ENCODE measurements around the gene HECTD3. TPM values are rescaled to one million over a fixed set of nuclear protein-coding genes. Genes with fewer than 3 reads are reported as not detected.
"Not testable (repeated sequence)": the region's sequence is repeated elsewhere in the genome, so short reads cannot be mapped to it uniquely, and the experiment has no call there.

Gene HECTD3
- total and polyA plus RNA-seq, 2 experiments from 2014 or later = 27.6 to 39.1 TPM

DNA sequence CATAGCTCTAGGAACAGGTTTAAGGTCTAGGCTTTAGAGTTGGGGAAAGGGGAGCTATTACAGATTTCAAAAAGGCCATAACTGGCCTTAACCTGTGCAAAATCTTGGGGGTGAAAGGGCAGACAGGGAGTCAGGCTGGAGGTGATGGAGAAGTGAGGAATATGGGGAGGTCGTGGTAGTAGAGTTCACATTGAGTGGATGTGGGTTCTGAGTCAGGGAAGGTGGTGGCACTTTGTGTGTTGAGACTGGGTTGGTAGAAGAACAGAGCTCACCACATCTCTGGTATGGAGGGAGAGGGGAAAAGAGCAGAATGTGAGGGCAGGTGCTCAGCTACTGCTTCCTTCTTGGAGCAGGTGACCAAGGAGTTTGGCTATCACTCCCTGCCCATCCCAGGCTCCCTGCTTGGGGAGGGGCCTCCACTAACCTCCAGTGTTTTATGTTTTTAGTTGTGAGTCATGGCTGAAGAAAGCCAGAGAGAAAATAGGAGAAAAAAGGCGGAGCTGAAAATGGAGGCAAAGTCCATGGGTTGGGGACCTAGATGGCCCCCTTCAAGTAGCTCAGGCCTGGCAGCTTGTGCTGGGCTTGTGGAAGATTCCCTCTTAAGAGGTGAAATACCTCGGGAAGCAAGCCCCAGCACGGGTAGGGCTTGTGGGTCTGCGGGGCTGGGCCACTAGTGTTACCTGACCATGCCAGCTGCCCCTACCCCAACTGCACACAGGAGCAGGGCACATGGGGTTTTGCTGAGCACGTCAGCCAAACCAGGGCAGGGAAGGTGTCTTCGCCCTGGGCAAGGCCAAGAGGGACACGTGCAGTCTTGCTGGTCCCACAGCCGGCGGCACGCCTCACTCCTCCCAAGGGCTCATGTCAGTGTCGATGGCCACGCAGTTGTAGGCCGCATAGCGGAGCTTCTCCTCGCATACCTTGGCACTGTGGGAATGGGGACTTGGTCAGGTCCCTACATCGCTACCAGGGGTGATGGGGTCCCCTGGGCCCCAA, 8.2 kb downstream of the HECTD3 start:
- H3K79me2 ChIP-seq = no peaks in the 10 kb centered on the region
- WGBS (ENCODE audit: low lambda C conversion rate, missing lambda C conversion rate) = 95% methylated on average over 17 of the region's 17 CpGs
- H3K36me3 ChIP-seq (replicated peaks; ENCODE audit: insufficient read depth, low read depth) = no peaks in the 10 kb centered on the region

DNA sequence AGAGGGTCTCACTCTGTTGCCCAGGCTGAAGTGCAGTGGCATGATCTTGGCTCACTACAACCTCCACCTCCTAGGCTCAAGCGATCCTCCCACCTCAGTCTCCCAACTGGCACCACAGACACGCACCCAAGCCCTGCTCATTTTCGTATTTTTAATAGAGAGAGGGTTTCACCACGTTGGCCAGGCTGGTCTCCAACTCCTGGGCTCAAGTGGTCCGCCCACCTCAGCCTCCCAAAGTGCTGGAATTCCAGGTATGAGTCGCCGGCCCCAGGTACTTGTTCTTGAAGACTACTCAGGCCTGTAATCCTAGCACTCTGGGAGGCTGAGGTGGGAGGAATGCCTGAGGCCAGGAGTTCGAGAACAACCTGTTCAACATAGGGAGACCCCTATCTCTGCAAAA, 9.5 kb downstream of the HECTD3 start:
- H2AFZ ChIP-seq; H3K27ac ChIP-seq; H3K79me2 ChIP-seq; H4K20me1 ChIP-seq (ENCODE audit: insufficient read depth, poor library complexity, severe bottlenecking); H3K36me3 ChIP-seq (replicated peaks; ENCODE audit: insufficient read depth, low read depth); H3K27me3 ChIP-seq; H3K9me2 ChIP-seq (replicated peaks; ENCODE audit: insufficient read depth); H3K4me2 ChIP-seq; H3K4me1 ChIP-seq (ENCODE audit: insufficient read depth); H3K9me3 ChIP-seq (ENCODE audit: low read depth); DNase-seq (ENCODE audit: low spot score); H3K4me3 ChIP-seq: not testable (repeated sequence)
- 93% methylated on average over 8 of the region's 8 CpGs for WGBS (ENCODE audit: low lambda C conversion rate, missing lambda C conversion rate)

More for the DNA sequence above, 8.2 kb downstream of the HECTD3 start:
- H3K9me3 ChIP-seq (ENCODE audit: low read depth) = no peaks in the 10 kb centered on the region
- DNase-seq (ENCODE audit: low spot score) = peak; percentile 58
- H3K9me2 ChIP-seq (replicated peaks; ENCODE audit: insufficient read depth) = no peaks in the 10 kb centered on the region
- H3K4me3 ChIP-seq = no peak overlapping the region
- peaks cover 5% of the 10 kb centered on the region for H3K4me1 ChIP-seq (ENCODE audit: insufficient read depth)
- no peaks in the 10 kb centered on the region for H4K20me1 ChIP-seq (ENCODE audit: insufficient read depth, poor library complexity, severe bottlenecking)
- no peak overlapping the region for H3K4me2 ChIP-seq
- TF ChIP-seq EZH2phosphoT487 (IDR thresholded peaks at IDR 0.05; ENCODE audit: low read depth, severe bottlenecking, unreplicated experiment) (no peak), EZH2 (IDR thresholded peaks at IDR 0.05; ENCODE audit: borderline replicate concordance) (no peak)
- TF ChIP-seq, protein P1, sequence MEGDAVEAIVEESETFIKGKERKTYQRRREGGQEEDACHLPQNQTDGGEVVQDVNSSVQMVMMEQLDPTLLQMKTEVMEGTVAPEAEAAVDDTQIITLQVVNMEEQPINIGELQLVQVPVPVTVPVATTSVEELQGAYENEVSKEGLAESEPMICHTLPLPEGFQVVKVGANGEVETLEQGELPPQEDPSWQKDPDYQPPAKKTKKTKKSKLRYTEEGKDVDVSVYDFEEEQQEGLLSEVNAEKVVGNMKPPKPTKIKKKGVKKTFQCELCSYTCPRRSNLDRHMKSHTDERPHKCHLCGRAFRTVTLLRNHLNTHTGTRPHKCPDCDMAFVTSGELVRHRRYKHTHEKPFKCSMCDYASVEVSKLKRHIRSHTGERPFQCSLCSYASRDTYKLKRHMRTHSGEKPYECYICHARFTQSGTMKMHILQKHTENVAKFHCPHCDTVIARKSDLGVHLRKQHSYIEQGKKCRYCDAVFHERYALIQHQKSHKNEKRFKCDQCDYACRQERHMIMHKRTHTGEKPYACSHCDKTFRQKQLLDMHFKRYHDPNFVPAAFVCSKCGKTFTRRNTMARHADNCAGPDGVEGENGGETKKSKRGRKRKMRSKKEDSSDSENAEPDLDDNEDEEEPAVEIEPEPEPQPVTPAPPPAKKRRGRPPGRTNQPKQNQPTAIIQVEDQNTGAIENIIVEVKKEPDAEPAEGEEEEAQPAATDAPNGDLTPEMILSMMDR (IDR thresholded peaks at IDR 0.05; ENCODE audit: poor library complexity) = no peak
- H3K27ac ChIP-seq = peak overlapping the region; percentile 76
- H2AFZ ChIP-seq = no peak overlapping the region
- no peaks in the 10 kb centered on the region for H3K27me3 ChIP-seq

DNA sequence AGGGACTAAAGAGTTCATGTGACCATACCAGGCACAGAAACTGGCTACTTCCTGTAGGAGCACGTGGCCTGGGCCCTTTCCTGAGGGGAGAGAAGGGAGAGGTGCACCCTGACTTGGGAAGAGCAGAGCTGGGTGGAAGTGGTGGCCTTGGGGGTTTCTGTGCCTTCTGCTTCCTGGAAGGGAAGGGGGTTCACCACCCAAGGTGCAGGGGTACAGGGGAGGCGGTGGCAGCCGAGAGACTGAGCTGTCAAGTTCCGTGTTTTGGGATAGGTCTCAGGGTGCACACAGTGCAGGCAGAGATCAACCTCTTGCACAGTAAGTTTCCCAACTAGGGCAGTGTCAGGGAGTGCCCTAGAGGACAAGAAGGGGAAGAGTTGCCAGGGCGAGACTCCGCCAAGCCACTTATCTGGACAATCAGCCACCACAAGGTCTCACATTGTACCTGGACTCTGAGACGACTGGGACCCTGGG, 10.1 kb downstream of the HECTD3 start:
- Histone ChIP-seq H3K4me1 (ENCODE audit: insufficient read depth) (peaks cover 5% of the 10 kb centered on the region), H3K27me3 (no peaks in the 10 kb centered on the region), H3K4me2 (no peak overlapping the region), H3K9me3 (ENCODE audit: low read depth) (no peaks in the 10 kb centered on the region), H3K9me2 (replicated peaks; ENCODE audit: insufficient read depth) (no peaks in the 10 kb centered on the region), H3K4me3 (no peak overlapping the region), H3K27ac (no peak overlapping the region), H3K79me2 (no peaks in the 10 kb centered on the region), H4K20me1 (ENCODE audit: insufficient read depth, poor library complexity, severe bottlenecking) (no peaks in the 10 kb centered on the region), H3K36me3 (replicated peaks; ENCODE audit: insufficient read depth, low read depth) (no peaks in the 10 kb centered on the region), H2AFZ (no peak overlapping the region)
- TF ChIP-seq EZH2 (IDR thresholded peaks at IDR 0.05; ENCODE audit: borderline replicate concordance) = no peak
- TF ChIP-seq EZH2phosphoT487 (IDR thresholded peaks at IDR 0.05; ENCODE audit: low read depth, severe bottlenecking, unreplicated experiment) = no peak
- TF ChIP-seq, protein P1 (IDR thresholded peaks at IDR 0.05; ENCODE audit: poor library complexity) = no peak
- WGBS (ENCODE audit: low lambda C conversion rate, missing lambda C conversion rate) = 83% methylated on average over 7 of the region's 7 CpGs
- no peak for DNase-seq (ENCODE audit: low spot score)

DNA sequence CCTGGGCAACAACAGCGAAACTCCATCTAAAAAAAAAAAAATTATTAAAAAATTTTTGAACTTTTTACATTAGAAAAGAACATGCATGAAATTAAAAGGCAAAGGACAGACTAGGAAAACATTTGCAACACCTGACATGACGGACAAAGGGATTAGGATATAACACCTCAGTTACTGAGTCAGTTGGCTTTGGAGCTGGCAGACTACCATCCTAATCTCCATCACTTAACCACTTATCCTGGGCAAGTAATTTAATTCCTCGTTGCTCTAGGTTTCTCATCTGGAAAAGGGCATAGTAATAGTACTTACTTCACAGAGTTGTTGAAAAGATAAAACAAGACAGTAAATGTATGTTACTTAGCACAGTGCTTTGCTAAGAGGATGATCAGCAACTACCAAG, 11.9 kb downstream of the HECTD3 start:
- TF ChIP-seq EZH2phosphoT487 (IDR thresholded peaks at IDR 0.05; ENCODE audit: low read depth, severe bottlenecking, unreplicated experiment) (no peak), EZH2 (IDR thresholded peaks at IDR 0.05; ENCODE audit: borderline replicate concordance) (no peak)
- TF ChIP-seq, protein P1 (IDR thresholded peaks at IDR 0.05; ENCODE audit: poor library complexity) = no peak
- no peaks in the 10 kb centered on the region for H3K27me3 ChIP-seq
- H3K9me2 ChIP-seq (replicated peaks; ENCODE audit: insufficient read depth) = no peaks in the 10 kb centered on the region
- 83% methylated on average over 3 of the region's 3 CpGs for WGBS (ENCODE audit: low lambda C conversion rate, missing lambda C conversion rate)
- no peak overlapping the region for H3K27ac ChIP-seq
- H3K79me2 ChIP-seq = no peaks in the 10 kb centered on the region
- H3K36me3 ChIP-seq (replicated peaks; ENCODE audit: insufficient read depth, low read depth) = no peaks in the 10 kb centered on the region
- no peaks in the 10 kb centered on the region for H4K20me1 ChIP-seq (ENCODE audit: insufficient read depth, poor library complexity, severe bottlenecking)
- no peak for DNase-seq (ENCODE audit: low spot score)
- no peak overlapping the region for H2AFZ ChIP-seq
- H3K4me3 ChIP-seq = no peak overlapping the region
- peaks cover 5% of the 10 kb centered on the region for H3K4me1 ChIP-seq (ENCODE audit: insufficient read depth)
- no peaks in the 10 kb centered on the region for H3K9me3 ChIP-seq (ENCODE audit: low read depth)
- no peak overlapping the region for H3K4me2 ChIP-seq
